ENCODE data around the gene SPIRE2. TPM values are rescaled to one million over a fixed set of nuclear protein-coding genes. Genes with fewer than 3 reads are reported as not detected.
"Not testable (repeated sequence)": the region's sequence is repeated elsewhere in the genome, so short reads cannot be mapped to it uniquely, and the experiment has no call there.

The SPIRE2 gene
- 1.7 TPM for total RNA-seq
- long read RNA-seq = 0 reads

GRCh38 chr16:89828199-89828869 lies at the start of gene SPIRE2:
SPIRE2 (plus strand) TSS chr16:89828475; CDS start chr16:89828551, 76 bp downstream.
- DNase-seq (ENCODE audit: low spot score) = peak; percentile 92

GRCh38 chr16:89779231-89779908 lies 48.9 kb upstream of the SPIRE2 start:
- DNase-seq (ENCODE audit: low spot score) = no peak

- no peak for DNase-seq (ENCODE audit: low spot score)
Measured at GRCh38 chr16:89779909-89780305, 48.4 kb upstream of the SPIRE2 start.

- DNase-seq (ENCODE audit: low spot score) = no peak
Measured at GRCh38 chr16:89782489-89782888, 45.8 kb upstream of the SPIRE2 start.

GRCh38 chr16:89783952-89784351 lies 44.3 kb upstream of the SPIRE2 start:
- DNase-seq (ENCODE audit: low spot score) = not testable (repeated sequence)

GRCh38 chr16:89784406-89784805 lies 43.9 kb upstream of the SPIRE2 start:
- no peak for DNase-seq (ENCODE audit: low spot score)

- DNase-seq (ENCODE audit: low spot score) = no peak
Measured at GRCh38 chr16:89785523-89786155, 42.6 kb upstream of the SPIRE2 start.

- DNase-seq (ENCODE audit: low spot score) = no peak
Measured at GRCh38 chr16:89786474-89787364, 41.6 kb upstream of the SPIRE2 start.

- DNase-seq (ENCODE audit: low spot score) = no peak
Measured at GRCh38 chr16:89787365-89787805, 40.9 kb upstream of the SPIRE2 start.

GRCh38 chr16:89791278-89791995 lies 36.8 kb upstream of the SPIRE2 start:
- no peak for DNase-seq (ENCODE audit: low spot score)

- not testable (repeated sequence) for DNase-seq (ENCODE audit: low spot score)
Measured at GRCh38 chr16:89793092-89793491, 35.2 kb upstream of the SPIRE2 start.

GRCh38 chr16:89793955-89794354 lies 34.3 kb upstream of the SPIRE2 start:
- DNase-seq (ENCODE audit: low spot score) = no peak

- DNase-seq (ENCODE audit: low spot score) = no peak
Measured at GRCh38 chr16:89795676-89796075, 32.6 kb upstream of the SPIRE2 start.

- DNase-seq (ENCODE audit: low spot score) = no peak
Measured at GRCh38 chr16:89796104-89796503, 32.2 kb upstream of the SPIRE2 start.

- DNase-seq (ENCODE audit: low spot score) = no peak
Measured at GRCh38 chr16:89798126-89798525, 30.1 kb upstream of the SPIRE2 start.

- no peak for DNase-seq (ENCODE audit: low spot score)
Measured at GRCh38 chr16:89798832-89799370, 29.4 kb upstream of the SPIRE2 start.

- DNase-seq (ENCODE audit: low spot score) = no peak
Measured at GRCh38 chr16:89801800-89802199, 26.5 kb upstream of the SPIRE2 start.

- DNase-seq (ENCODE audit: low spot score) = no peak
Measured at GRCh38 chr16:89805136-89805905, 23.0 kb upstream of the SPIRE2 start.

GRCh38 chr16:89806589-89807193 lies 21.6 kb upstream of the SPIRE2 start:
- not testable (repeated sequence) for DNase-seq (ENCODE audit: low spot score)
